ENCODE data around the gene MACC1. TPM values are rescaled to one million over a fixed set of nuclear protein-coding genes. Genes with fewer than 3 reads are reported as not detected.

MACC1 gene
- total and polyA plus RNA-seq, 9 of the 15 experiments (the other 6 are each of a cell fraction or from before 2014, with no cell fraction given): 5.9 to 30.2 (median 10.4) TPM

DNA sequence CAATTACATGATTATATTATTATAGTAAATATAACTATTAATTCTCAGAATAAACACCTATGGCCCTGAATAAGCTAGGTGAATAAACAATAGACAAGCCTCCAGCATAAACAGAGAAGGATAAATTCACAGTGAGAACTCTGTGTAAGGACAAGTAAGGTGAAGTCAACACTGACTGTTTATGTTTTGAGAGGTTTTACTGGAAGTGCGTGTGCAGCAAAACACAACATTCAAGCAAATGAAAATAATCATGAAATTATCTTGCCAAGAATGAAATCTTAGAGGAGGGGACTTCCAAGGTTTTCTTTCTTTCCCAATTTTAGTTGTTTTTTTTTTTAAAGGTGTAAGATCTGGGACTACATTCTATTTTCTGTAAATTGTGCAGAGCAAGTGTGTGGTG, 112.5 kb downstream of the MACC1 start:
- Histone ChIP-seq H3K27ac (ENCODE audit: extremely low read depth, low read depth, low read length) (no peak overlapping the region), H2AFZ (ENCODE audit: low read depth, low read length) (no peak overlapping the region), H3K4me3 (no peak overlapping the region), H4K20me1 (replicated peaks; ENCODE audit: control insufficient read depth, insufficient read depth, low read length) (no peaks in the 10 kb centered on the region), H3K9me3 (replicated peaks; ENCODE audit: control insufficient read depth, insufficient read depth, low read depth, low read length) (no peaks in the 10 kb centered on the region), H3K36me3 (ENCODE audit: control insufficient read depth, insufficient read depth, low read length) (no peaks in the 10 kb centered on the region), H3K27me3 (ENCODE audit: control insufficient read depth in 2 of 2, insufficient read depth in 2 of 2, low read length in 2 of 2) (no peaks in the 10 kb centered on the region), H3K9ac (ENCODE audit: insufficient read depth in 1 of 2, low read depth in 2 of 2, low read length in 2 of 2) (no peak overlapping the region), H3K4me2 (ENCODE audit: insufficient read depth, low read length) (no peak overlapping the region), H3K4me1 (replicated peaks in 1 of 2; ENCODE audit: control insufficient read depth in 2 of 2, insufficient read depth in 2 of 2, low read length in 2 of 2) (no peaks in the 10 kb centered on the region), H3K9me1 (ENCODE audit: control insufficient read depth, insufficient read depth, low read length) (no peaks in the 10 kb centered on the region), H3K79me2 (ENCODE audit: control insufficient read depth, insufficient read depth, low read length) (no peaks in the 10 kb centered on the region)
- 7% methylated on average over 1 of the region's 1 CpG for WGBS (ENCODE audit: insufficient coverage, low coverage, missing lambda C conversion rate)
- DNase-seq (ENCODE audit: extremely low read depth in 1 of 4, low spot score in 3 of 4) (no peak), ATAC-seq (no peak), FAIRE-seq (no peak)
- CTCF ChIA-PET (ENCODE audit: low intra/inter-chr PET ratio): no interaction called here
- POLR2A ChIA-PET: no interaction called here
- TF ChIP-seq, protein P1, sequence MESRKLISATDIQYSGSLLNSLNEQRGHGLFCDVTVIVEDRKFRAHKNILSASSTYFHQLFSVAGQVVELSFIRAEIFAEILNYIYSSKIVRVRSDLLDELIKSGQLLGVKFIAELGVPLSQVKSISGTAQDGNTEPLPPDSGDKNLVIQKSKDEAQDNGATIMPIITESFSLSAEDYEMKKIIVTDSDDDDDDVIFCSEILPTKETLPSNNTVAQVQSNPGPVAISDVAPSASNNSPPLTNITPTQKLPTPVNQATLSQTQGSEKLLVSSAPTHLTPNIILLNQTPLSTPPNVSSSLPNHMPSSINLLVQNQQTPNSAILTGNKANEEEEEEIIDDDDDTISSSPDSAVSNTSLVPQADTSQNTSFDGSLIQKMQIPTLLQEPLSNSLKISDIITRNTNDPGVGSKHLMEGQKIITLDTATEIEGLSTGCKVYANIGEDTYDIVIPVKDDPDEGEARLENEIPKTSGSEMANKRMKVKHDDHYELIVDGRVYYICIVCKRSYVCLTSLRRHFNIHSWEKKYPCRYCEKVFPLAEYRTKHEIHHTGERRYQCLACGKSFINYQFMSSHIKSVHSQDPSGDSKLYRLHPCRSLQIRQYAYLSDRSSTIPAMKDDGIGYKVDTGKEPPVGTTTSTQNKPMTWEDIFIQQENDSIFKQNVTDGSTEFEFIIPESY (CRISPR knock-in tag; IDR thresholded peaks at IDR 0.05): no peak
- TF ChIP-seq CREBBP (IDR thresholded peaks at IDR 0.05; ENCODE audit: low read depth, low read length): no peak
- in situ Hi-C loops (cut with MboI): no loop called here
- intact Hi-C loops (cut with micrococcal nuclease): no loop called here
- BruUV-seq (replicated peaks): no TSS peak

DNA sequence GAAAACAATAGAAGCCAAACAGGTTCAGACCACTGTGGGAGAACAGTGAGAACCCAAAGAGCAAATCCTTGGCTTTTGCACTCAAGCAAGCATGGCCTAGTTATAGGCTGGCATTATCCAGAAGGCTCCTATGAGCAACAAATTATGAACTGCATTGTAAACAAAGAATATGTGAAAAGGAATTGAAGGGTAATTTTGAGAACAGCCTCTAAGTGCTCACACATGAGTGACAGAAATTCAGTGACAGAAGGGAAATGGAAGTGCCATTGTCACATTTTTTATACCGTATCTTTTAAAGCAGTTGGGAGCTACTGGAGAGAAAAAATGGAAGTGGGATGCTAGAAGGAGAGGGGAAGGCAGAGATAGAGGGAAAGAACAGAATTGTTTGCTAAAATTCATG, 114.2 kb downstream of the MACC1 start:
- H3K9me3 ChIP-seq (replicated peaks; ENCODE audit: control insufficient read depth, insufficient read depth, low read depth, low read length): no peaks in the 10 kb centered on the region
- in situ Hi-C loops (cut with MboI): no loop called here
- no peak for FAIRE-seq
- no peak for TF ChIP-seq CCNT2 (IDR thresholded peaks at IDR 0.05; ENCODE audit: borderline replicate concordance, extremely low read depth, insufficient read length, low read depth, low read length)
- no peak for TF ChIP-seq ZKSCAN1 (IDR thresholded peaks at IDR 0.05; ENCODE audit: low read depth, low read length)
- no peak for TF ChIP-seq BDP1 (IDR thresholded peaks at IDR 0.05; ENCODE audit: insufficient read depth, insufficient read length)
- no peak for TF ChIP-seq RAD51 (IDR thresholded peaks at IDR 0.05; ENCODE audit: borderline replicate concordance, low read depth)
- TF ChIP-seq SAP30 (IDR thresholded peaks at IDR 0.05; ENCODE audit: borderline replicate concordance, insufficient read depth, low read depth, low read length, poor library complexity, severe bottlenecking): no peak

More for the DNA sequence above, 114.2 kb downstream of the MACC1 start:
- no peaks in the 10 kb centered on the region for H3K27me3 ChIP-seq (ENCODE audit: control insufficient read depth in 2 of 2, insufficient read depth in 2 of 2, low read length in 2 of 2)
- ATAC-seq (no peak), DNase-seq (ENCODE audit: extremely low read depth in 1 of 4, low spot score in 3 of 4) (no peak)
- no peak overlapping the region for H2AFZ ChIP-seq (ENCODE audit: low read depth, low read length)
- no peak overlapping the region for H3K9ac ChIP-seq (ENCODE audit: insufficient read depth in 1 of 2, low read depth in 2 of 2, low read length in 2 of 2)
- BruUV-seq (replicated peaks): no TSS peak
- WGBS (ENCODE audit: insufficient coverage, low coverage, missing lambda C conversion rate): 0% methylated on average over 1 of the region's 1 CpG
- H3K4me3 ChIP-seq: no peak overlapping the region
- H3K27ac ChIP-seq (ENCODE audit: extremely low read depth, low read depth, low read length): no peak overlapping the region
- no peaks in the 10 kb centered on the region for H3K79me2 ChIP-seq (ENCODE audit: control insufficient read depth, insufficient read depth, low read length)
- CTCF ChIA-PET (ENCODE audit: low intra/inter-chr PET ratio): no interaction called here
- no peak overlapping the region for H3K4me2 ChIP-seq (ENCODE audit: insufficient read depth, low read length)
- no peaks in the 10 kb centered on the region for H4K20me1 ChIP-seq (replicated peaks; ENCODE audit: control insufficient read depth, insufficient read depth, low read length)
- intact Hi-C loops (cut with micrococcal nuclease): no loop called here
- no peaks in the 10 kb centered on the region for H3K9me1 ChIP-seq (ENCODE audit: control insufficient read depth, insufficient read depth, low read length)
- H3K36me3 ChIP-seq (ENCODE audit: control insufficient read depth, insufficient read depth, low read length): no peaks in the 10 kb centered on the region
- POLR2A ChIA-PET: no interaction called here
- no peaks in the 10 kb centered on the region for H3K4me1 ChIP-seq (replicated peaks in 1 of 2; ENCODE audit: control insufficient read depth in 2 of 2, insufficient read depth in 2 of 2, low read length in 2 of 2)
